T-cell (primary cell): ENCODE results near the gene TSHZ1. TPM values are rescaled to one million over a fixed set of nuclear protein-coding genes. Genes with fewer than 3 reads are reported as not detected.
"Not testable (repeated sequence)": the region's sequence is repeated elsewhere in the genome, so short reads cannot be mapped to it uniquely, and the experiment has no call there.

ENCODE experiments used
- ATAC-seq, 4 experiments: fragments of 200-7000 bp in 3 of 4; fragments of 150-1000 bp in 1 of 4; cut with Tn5 transposase; replicated peaks in 1 of 4; 1 replicate in 3 of 4; 2 replicates in 1 of 4; pipeline ENCODE4 v1.10.0; 2021; ENCODE audit warnings: moderate library complexity in 3 of 4, mild to moderate bottlenecking in 2 of 4, moderate number of reproducible peaks in 1 of 4
- CTCF ChIA-PET, 2 donors: fragments of 300-600 bp; sonication (Branson Sonifier 250); formaldehyde crosslinking; loops; one replicate each; lab custom pipeline; 2022; ENCODE audit warnings: antibody characterized with exemption in 2 of 2; lab: Charles Lee
- POLR2A ChIA-PET, 2 donors: fragments of 300-600 bp; sonication (Branson Sonifier 250); formaldehyde crosslinking; loops; one replicate each; lab custom pipeline; 2022; ENCODE audit warnings: antibody characterized with exemption in 2 of 2; lab: Charles Lee
- DNase-seq, 35 experiments: peaks; one replicate each; pipeline versions ENCODE4 v3.0.0 to v3.0.0-alpha.2; 2013 to 2023
- H3K27ac ChIP-seq: one replicate; pipeline ENCODE4 v1.5.1; 2013; ENCODE audit warnings: low read length
- H3K27me3 ChIP-seq, 2 experiments: replicated peaks in 1 of 2; 1 replicate in 1 of 2; 2 replicates in 1 of 2; pipeline versions ENCODE4 v1.6.1 to v1.7.0; 2013; ENCODE audit warnings: low read length in 1 of 2, mixed read lengths in 1 of 2; ENCODE audit not compliant: control insufficient read depth in 2 of 2, insufficient read depth in 2 of 2; ENCODE audit errors: extremely low read depth in 1 of 2
- H3K36me3 ChIP-seq, 2 donors: 1 replicate in 1 of 2; 2 replicates in 1 of 2; pipeline versions ENCODE4 v1.6.1 to v1.7.0; 2013; ENCODE audit warnings: low read length in 1 of 2; ENCODE audit not compliant: control insufficient read depth in 2 of 2, insufficient read depth in 1 of 2; ENCODE audit errors: extremely low read depth in 1 of 2
- H3K4me1 ChIP-seq, 2 experiments: 1 replicate in 1 of 2; 2 replicates in 1 of 2; pipeline versions ENCODE4 v1.6.1 to v1.7.0; 2013; ENCODE audit warnings: low read length in 2 of 2, mixed read lengths in 1 of 2; ENCODE audit not compliant: insufficient read depth in 2 of 2, control insufficient read depth in 1 of 2; ENCODE audit errors: extremely low read depth in 1 of 2
- H3K4me3 ChIP-seq, 2 donors: 1 replicate in 1 of 2; 2 replicates in 1 of 2; pipeline versions ENCODE4 v1.5.1 to v1.7.0; 2013; ENCODE audit warnings: mild to moderate bottlenecking in 2 of 2, low read length in 1 of 2, moderate library complexity in 1 of 2; ENCODE audit not compliant: control insufficient read depth in 1 of 2; ENCODE audit errors: extremely low read depth in 1 of 2
- H3K9me3 ChIP-seq: 2 replicates; pipeline ENCODE4 v1.7.0; 2013
- H3K27ac Mint-ChIP-seq, 2 donors: one replicate each; pipeline ENCODE4 v1.8.0; 2020 to 2021; ENCODE audit warnings: mild to moderate bottlenecking in 2 of 2, mixed read lengths in 2 of 2
- H3K27me3 Mint-ChIP-seq, 2 donors: one replicate each; pipeline ENCODE4 v1.8.0; 2021 to 2022; ENCODE audit warnings: mixed read lengths in 2 of 2
- H3K36me3 Mint-ChIP-seq: one replicate; pipeline ENCODE4 v1.8.0; 2021; ENCODE audit warnings: mixed read lengths
- H3K4me1 Mint-ChIP-seq, 3 donors: one replicate each; pipeline ENCODE4 v1.8.0; 2020 to 2022; ENCODE audit warnings: mixed read lengths in 3 of 3, mild to moderate bottlenecking in 1 of 3
- H3K4me3 Mint-ChIP-seq, 3 donors: one replicate each; pipeline ENCODE4 v1.8.0; 2020 to 2022; ENCODE audit warnings: mild to moderate bottlenecking in 3 of 3, mixed read lengths in 3 of 3, moderate library complexity in 3 of 3
- H3K9me3 Mint-ChIP-seq, 3 donors: one replicate each; pipeline ENCODE4 v1.8.0; 2020 to 2022; ENCODE audit warnings: mixed read lengths in 3 of 3
- WGBS: methylation state at CpG from one replicate; pipeline ENCODE4 v1.1.5; 2013; ENCODE audit warnings: missing lambda C conversion rate; ENCODE audit not compliant: insufficient coverage; 5-methylcytosine and 5-hydroxymethylcytosine counted together
- total RNA-seq, 35 experiments: library from RNA in 6 of 35; stranded (reverse) in 6 of 35; fragments of 120-200 nt in 1 of 35; gene quantifications; one replicate each; pipeline versions ENCODE4 v1.2.1 to v1.2.4 and lab custom pipeline; 2013 to 2026

TSHZ1 gene
- total RNA-seq, 5 donors from 2014 or later (not counting 1 experiment from before 2014, with no cell fraction given): 26.5 to 31.3 (median 28.2) TPM

DNA sequence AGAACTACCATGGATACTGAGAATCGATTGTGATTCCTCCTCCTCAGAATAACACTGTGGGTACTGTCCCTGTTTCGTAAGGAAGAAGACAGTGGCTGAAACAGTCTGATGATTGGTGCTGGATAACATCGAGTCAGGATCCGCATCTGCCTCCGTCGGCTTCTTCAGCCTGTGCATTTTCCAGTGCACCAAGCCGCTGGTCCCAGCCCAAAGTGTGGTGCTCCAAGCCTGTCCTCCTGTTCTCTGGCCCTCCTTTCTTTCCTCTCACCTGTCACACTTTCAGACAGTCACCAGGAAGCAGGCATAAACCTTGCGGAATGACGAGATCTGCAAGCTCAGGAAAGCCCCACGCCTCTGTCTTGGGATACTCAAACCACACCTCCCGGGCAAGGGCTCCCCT, 32.2 kb upstream of the TSHZ1 start:
- no peak overlapping the region for H3K27ac ChIP-seq
- no peaks in the 10 kb centered on the region for H3K4me1 ChIP-seq
- Mint-ChIP-seq H3K27ac (no peak overlapping the region), H3K4me1 (peaks cover 1 to 4% (median 2%) of the 10 kb centered on the region in 3 donors), H3K9me3 (no peaks in the 10 kb centered on the region), H3K4me3 (no peak overlapping the region), H3K27me3 (peaks cover 0 to 4% of the 10 kb centered on the region in 2 donors), H3K36me3 (no peaks in the 10 kb centered on the region)
- H3K9me3 ChIP-seq: no peaks in the 10 kb centered on the region
- ChIA-PET POLR2A (no interaction called here), CTCF (no interaction called here)
- no peak overlapping the region for H3K4me3 ChIP-seq
- H3K36me3 ChIP-seq: no peaks in the 10 kb centered on the region
- H3K27me3 ChIP-seq: peaks cover 0 to 5% of the 10 kb centered on the region in 2 experiments
- ATAC-seq (no peak), DNase-seq (no peak)
- whole genome bisulfite sequencing: 95% methylated on average over 10 of the region's 11 CpGs

GRCh38 chr18:75179819-75180600, 30.6 kb upstream of the TSHZ1 start:
- Mint-ChIP-seq H3K27me3 (peaks cover 2 to 7% of the 10 kb centered on the region in 2 donors), H3K4me3 (no peak overlapping the region), H3K27ac (no peak overlapping the region), H3K36me3 (no peaks in the 10 kb centered on the region), H3K9me3 (no peaks in the 10 kb centered on the region), H3K4me1 (peaks cover 0 to 3% (median 2%) of the 10 kb centered on the region in 3 donors)
- 73% methylated on average over 5 of the region's 13 CpGs for WGBS
- ATAC-seq (no peak), DNase-seq (no peak)
- Histone ChIP-seq H3K36me3 (no peaks in the 10 kb centered on the region), H3K27me3 (peaks cover 0 to 17% of the 10 kb centered on the region in 2 experiments), H3K9me3 (no peaks in the 10 kb centered on the region), H3K27ac (no peak overlapping the region), H3K4me3 (no peak overlapping the region), H3K4me1 (no peaks in the 10 kb centered on the region)
- CTCF ChIA-PET: no interaction called here
- POLR2A ChIA-PET: no interaction called here

DNA sequence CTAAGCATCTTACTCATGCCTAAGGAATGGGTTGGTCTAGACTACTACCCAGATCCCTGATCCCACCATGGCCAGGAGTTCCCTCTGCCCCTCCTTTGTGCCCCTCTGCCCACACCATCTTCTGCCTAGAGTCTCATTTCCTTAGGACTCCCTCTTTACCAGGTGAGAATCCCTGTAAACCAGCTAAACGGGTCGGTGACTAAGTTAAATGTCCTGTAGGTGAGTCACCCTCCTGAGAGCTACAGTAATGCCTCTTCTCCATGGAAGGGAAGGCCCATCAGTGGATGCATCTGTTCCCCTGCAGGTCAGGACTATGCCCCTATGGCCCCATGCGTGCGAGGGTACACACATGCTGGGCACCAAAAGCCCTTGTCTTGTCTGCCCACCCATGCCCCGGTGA, 27.1 kb upstream of the TSHZ1 start:
- ChIA-PET CTCF (no interaction called here), POLR2A (no interaction called here)
- Mint-ChIP-seq H3K27me3 (peaks cover 4 to 7% of the 10 kb centered on the region in 2 donors), H3K27ac (no peak overlapping the region), H3K36me3 (peaks cover 3% of the 10 kb centered on the region), H3K9me3 (no peaks in the 10 kb centered on the region), H3K4me3 (no peak overlapping the region), H3K4me1 (no peaks in the 10 kb centered on the region)
- H3K27me3 ChIP-seq: peaks cover 0 to 23% of the 10 kb centered on the region in 2 experiments
- H3K27ac ChIP-seq: no peak overlapping the region
- H3K36me3 ChIP-seq: no peaks in the 10 kb centered on the region
- 78% methylated on average over 5 of the region's 5 CpGs for WGBS
- no peaks in the 10 kb centered on the region for H3K4me1 ChIP-seq
- H3K4me3 ChIP-seq: no peak overlapping the region
- ATAC-seq (no peak), DNase-seq (no peak)
- H3K9me3 ChIP-seq: no peaks in the 10 kb centered on the region

DNA sequence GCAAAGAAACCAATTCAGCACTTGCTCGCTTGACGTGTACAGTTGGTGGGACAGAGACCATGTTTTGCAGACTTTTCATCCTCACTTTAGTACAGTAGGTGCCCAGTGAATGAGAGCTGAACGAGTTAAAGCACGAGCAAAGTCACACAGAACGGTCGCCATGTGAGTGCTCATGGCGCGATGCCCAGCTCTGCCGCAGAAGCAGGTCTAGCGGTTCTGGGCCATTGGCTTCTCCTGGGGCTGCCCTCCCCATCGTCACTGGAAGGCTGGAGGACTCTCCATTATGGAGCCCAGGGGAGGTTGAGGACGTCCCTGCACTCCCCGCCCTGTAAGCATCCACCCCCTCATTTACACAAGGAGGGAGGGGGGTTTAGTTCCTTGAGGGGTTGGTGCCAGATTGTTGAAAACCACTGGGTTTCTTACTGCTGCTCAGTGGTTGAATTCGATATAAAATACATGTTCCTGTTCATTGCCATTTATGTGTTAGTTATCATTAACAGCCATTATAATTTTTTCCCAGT, 26.6 kb upstream of the TSHZ1 start:
- Histone ChIP-seq H3K4me1 (no peaks in the 10 kb centered on the region), H3K27me3 (peaks cover 0 to 23% of the 10 kb centered on the region in 2 experiments), H3K9me3 (no peaks in the 10 kb centered on the region), H3K4me3 (no peak overlapping the region), H3K27ac (no peak overlapping the region), H3K36me3 (no peaks in the 10 kb centered on the region)
- 100% methylated on average over 8 of the region's 14 CpGs for WGBS
- H3K36me3 Mint-ChIP-seq: peaks cover 3% of the 10 kb centered on the region
- H3K27me3 Mint-ChIP-seq: peaks cover 4 to 7% of the 10 kb centered on the region in 2 donors
- no peak for ATAC-seq
- H3K9me3 Mint-ChIP-seq: no peaks in the 10 kb centered on the region
- ChIA-PET POLR2A (no interaction called here), CTCF (interaction anchor here in 1 of 2 donors (0.6 kb wide), 1 partner anchor 301 kb away, joined by 3 read pairs; no protein-coding TSS in a partner anchor)
- no peaks in the 10 kb centered on the region for H3K4me1 Mint-ChIP-seq
- H3K4me3 Mint-ChIP-seq: no peak overlapping the region
- DNase-seq: no peak
- H3K27ac Mint-ChIP-seq: no peak overlapping the region

DNA sequence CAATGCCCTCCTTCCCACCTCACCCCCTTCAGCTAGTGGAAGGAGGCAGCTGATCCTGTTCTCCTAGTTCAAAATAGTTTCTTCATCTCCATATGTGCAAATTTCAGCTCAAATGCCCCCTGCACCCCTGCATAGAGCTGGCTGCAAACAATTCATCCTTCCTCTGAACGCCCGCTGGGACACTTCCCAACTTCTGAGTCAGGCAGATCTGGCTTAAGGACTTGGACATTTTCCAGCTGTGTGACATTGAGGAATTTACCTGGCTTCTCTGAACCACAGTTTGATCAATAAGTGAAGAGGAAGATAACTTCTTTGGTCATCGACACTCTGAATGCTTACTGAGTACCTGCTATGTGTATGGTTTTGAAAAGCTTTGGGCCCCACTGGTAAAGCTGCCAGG, 25.1 kb upstream of the TSHZ1 start:
- Mint-ChIP-seq H3K36me3 (peaks cover 3% of the 10 kb centered on the region), H3K27me3 (peaks cover 4 to 7% of the 10 kb centered on the region in 2 donors), H3K27ac (no peak overlapping the region), H3K4me3 (no peak overlapping the region), H3K4me1 (no peaks in the 10 kb centered on the region), H3K9me3 (no peaks in the 10 kb centered on the region)
- H3K27ac ChIP-seq: no peak overlapping the region
- CTCF ChIA-PET: no interaction called here
- POLR2A ChIA-PET: no interaction called here
- no peaks in the 10 kb centered on the region for H3K9me3 ChIP-seq
- no peak for ATAC-seq
- peaks cover 0 to 23% of the 10 kb centered on the region in 2 experiments for H3K27me3 ChIP-seq
- WGBS: 87% methylated on average over 3 of the region's 3 CpGs
- DNase-seq: no peak
- H3K36me3 ChIP-seq: no peaks in the 10 kb centered on the region
- H3K4me3 ChIP-seq: no peak overlapping the region
- no peaks in the 10 kb centered on the region for H3K4me1 ChIP-seq

- not testable (repeated sequence) for H3K27me3 Mint-ChIP-seq, H3K27ac Mint-ChIP-seq
- WGBS: 83% methylated on average over 1 of the region's 4 CpGs
Measured at GRCh38 chr18:75187702-75188101, 22.9 kb upstream of the TSHZ1 start.

More at GRCh38 chr18:75187702-75188101, 22.9 kb upstream of the TSHZ1 start:
- DNase-seq, ATAC-seq, POLR2A ChIA-PET, H3K4me3 ChIP-seq, H3K4me1 ChIP-seq, H3K9me3 Mint-ChIP-seq, H3K4me1 Mint-ChIP-seq, H3K27ac ChIP-seq, H3K36me3 ChIP-seq, H3K9me3 ChIP-seq, H3K4me3 Mint-ChIP-seq, H3K36me3 Mint-ChIP-seq: not testable (repeated sequence)
- CTCF ChIA-PET: interaction anchor here in 1 of 2 donors (1.0 kb wide), 1 partner anchor 176 kb away, joined by 3 read pairs; no protein-coding TSS in a partner anchor
- peaks cover 0 to 23% of the 10 kb centered on the region in 2 experiments for H3K27me3 ChIP-seq
